HFF-Myc (cell line): ENCODE measurements around the gene HPCAL1.

Source experiments
- DNase-seq: peaks from one replicate; pipeline ENCODE4 v3.0.0-alpha.2; 2011; ENCODE audit warnings: low read depth; ENCODE audit errors: extremely low read depth
- H3K4me3 ChIP-seq: replicated peaks from 2 replicates; pipeline ENCODE4 v1.5.1; 2011; ENCODE audit warnings: low read depth, mild to moderate bottlenecking, control low read depth, low read length
- TF ChIP-seq, protein P1 (sequence below): IDR thresholded peaks from 2 replicates; pipeline ENCODE4 v1.5.1; 2012; ENCODE audit warnings: mild to moderate bottlenecking, low read depth, low read length, control low read depth; ENCODE audit errors: missing control alignments

Gene HPCAL1

GRCh38 chr2:10264506-10265328 lies 38.0 kb upstream of the HPCAL1 start:
- TF ChIP-seq, protein P1, sequence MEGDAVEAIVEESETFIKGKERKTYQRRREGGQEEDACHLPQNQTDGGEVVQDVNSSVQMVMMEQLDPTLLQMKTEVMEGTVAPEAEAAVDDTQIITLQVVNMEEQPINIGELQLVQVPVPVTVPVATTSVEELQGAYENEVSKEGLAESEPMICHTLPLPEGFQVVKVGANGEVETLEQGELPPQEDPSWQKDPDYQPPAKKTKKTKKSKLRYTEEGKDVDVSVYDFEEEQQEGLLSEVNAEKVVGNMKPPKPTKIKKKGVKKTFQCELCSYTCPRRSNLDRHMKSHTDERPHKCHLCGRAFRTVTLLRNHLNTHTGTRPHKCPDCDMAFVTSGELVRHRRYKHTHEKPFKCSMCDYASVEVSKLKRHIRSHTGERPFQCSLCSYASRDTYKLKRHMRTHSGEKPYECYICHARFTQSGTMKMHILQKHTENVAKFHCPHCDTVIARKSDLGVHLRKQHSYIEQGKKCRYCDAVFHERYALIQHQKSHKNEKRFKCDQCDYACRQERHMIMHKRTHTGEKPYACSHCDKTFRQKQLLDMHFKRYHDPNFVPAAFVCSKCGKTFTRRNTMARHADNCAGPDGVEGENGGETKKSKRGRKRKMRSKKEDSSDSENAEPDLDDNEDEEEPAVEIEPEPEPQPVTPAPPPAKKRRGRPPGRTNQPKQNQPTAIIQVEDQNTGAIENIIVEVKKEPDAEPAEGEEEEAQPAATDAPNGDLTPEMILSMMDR, result no peak
- no peak overlapping the region for H3K4me3 ChIP-seq
- DNase-seq, result no peak

DNA sequence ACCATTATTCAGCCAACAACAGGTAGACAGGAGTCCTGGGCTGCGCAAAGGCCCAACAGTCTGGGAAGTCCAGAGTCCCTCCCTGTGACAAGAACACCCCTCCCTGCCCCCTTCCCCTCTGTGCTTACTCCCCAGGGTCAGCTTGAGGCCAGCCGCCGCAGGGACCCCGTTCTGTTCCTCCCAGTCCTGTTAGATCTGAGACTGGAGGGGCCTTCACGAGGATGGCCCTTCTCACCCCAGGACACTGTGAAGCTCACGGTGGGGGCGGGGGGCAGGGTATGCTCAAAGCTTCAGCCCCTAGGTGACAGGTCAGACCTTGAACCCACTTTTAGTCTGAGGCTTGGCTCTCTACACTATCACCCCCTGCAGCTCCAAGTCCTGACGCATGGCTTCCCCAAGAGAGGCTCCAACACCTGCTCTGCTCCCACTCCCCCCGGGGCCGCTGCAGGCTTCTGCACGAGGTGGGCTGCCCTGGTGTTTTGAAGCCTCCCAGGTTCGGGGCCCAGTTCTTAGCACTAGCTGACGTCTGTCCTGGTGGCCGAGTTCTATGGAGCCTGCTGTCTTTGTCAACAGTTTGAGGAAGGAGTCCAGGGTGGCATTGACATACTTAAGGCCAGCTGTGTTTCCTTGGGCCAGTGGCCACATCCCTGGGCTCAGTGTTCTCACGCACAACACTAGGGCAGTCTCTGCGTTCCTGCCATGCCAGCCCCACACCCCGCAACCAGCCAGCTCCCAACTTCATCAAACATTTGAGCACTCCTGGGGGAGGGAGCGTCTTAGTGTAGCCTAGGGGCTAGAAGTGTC lies 37.2 kb upstream of the HPCAL1 start:
- no peak for DNase-seq
- H3K4me3 ChIP-seq, result no peak overlapping the region
- TF ChIP-seq, protein P1, result no peak

DNA sequence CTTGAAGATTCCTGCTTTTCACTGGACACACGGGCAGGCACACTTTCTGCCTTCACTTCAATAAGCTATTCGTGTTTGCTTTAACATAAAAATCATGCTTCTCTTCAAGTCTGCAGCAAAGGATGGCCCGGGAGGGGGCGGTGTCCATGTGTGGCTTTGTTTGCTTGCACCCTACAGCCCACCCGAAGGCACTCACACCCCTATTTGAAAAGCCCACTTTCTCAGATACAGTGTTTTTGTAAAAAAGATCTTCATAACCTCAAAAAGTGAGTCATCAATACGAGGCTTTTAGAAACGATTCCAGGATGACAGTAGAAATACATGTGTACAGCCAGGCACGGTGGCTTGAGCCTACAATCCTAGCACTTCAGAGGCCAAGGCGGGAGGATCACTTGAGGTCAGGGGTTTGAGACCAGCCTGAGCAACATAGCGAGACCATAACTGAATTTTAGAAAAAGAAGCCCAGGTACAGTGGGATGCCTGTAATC lies 36.5 kb upstream of the HPCAL1 start:
- no peak for DNase-seq

DNA sequence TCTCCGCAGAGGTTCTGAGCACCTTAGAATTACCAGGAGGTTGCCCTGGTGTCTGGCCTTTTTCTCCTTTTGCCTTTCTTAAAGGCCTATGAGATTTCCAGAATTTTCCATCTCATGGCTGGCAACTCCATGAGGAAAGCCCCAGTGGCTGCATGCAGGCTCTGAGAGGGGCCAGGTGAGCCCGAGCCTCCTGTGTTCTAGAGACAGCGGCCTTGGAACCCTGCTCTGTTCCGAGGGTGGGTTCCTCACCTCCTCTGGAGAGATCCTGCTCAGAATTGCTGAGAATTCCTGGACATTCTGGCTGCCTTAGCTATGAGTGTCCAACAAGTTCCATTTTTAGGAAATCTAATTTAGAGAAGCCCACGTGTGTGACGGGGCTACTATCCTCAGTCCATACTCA lies 35.7 kb upstream of the HPCAL1 start:
- TF ChIP-seq, protein P1, result no peak
- no peak for DNase-seq
- H3K4me3 ChIP-seq, result no peak overlapping the region

More for the DNA sequence above, 36.5 kb upstream of the HPCAL1 start:
- no peak overlapping the region for H3K4me3 ChIP-seq
- TF ChIP-seq, protein P1, result no peak

DNA sequence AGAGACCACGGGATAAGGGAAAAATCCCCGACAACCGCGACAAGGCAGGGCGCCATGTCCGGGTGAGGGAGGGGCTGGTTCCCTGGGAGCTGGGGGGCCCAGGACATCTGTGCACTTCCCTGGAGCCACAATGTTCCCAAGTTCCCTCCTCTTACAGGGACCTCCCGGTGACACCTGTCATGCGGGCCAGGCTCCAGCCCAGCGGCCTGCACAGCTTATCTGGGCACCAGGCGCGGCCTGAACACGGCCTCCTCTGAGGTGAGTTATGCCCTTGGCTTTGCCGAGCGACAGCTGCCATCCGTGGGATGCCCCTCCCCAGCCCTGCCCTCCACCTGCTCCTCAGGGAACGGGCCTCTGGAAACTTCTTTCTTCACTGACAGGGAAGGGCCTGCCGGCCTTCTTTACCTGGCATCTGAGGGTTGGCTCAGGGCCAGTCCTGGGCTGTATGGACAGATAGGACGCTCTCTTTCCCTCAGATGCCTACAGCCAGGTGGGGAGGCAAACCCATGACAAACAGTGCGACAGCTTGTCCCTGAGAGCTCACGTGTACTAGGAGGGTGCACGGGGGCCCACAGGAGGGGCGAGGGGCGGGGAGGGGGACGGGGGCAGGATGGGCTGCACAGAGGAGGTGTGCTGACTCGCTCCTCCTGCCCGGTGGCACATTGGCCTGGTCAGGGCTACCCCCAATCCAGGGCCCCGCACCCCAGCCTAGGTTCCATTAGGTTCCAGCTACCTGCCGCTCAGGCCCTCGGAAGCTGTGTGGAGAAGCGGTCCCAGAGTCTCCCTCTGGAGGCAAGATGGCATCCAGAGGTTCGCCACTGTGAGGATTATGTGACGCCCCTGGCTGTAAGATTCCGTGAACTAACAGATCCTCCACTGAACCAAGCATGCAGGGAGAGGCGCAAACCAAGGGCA lies 34.9 kb upstream of the HPCAL1 start:
- no peak overlapping the region for H3K4me3 ChIP-seq
- TF ChIP-seq, protein P1, result no peak

DNA sequence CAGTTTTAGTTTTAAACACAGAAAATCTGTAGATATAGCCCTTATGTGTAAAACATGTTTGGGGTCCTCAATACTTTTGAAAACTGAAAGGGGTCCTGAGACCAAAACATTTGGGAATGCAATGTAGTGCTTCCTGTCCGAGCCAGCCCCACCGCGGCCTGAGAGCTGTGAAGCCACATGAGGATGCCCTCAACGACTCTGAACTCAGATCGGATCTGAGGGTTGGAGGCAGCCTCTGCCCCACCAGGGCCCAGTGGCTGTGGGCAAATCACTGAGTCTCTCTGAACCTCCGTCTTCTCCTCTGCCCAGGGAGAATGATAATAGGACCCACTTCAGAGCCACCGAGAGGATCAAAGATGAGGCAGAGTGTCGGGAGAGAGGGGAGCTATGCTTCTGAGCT lies 33.4 kb upstream of the HPCAL1 start:
- no peak for DNase-seq
- no peak overlapping the region for H3K4me3 ChIP-seq
- TF ChIP-seq, protein P1, result no peak

More for the DNA sequence above, 34.9 kb upstream of the HPCAL1 start:
- DNase-seq, result no peak
